ENCODE results near the gene GFY.

Gene GFY

DNA sequence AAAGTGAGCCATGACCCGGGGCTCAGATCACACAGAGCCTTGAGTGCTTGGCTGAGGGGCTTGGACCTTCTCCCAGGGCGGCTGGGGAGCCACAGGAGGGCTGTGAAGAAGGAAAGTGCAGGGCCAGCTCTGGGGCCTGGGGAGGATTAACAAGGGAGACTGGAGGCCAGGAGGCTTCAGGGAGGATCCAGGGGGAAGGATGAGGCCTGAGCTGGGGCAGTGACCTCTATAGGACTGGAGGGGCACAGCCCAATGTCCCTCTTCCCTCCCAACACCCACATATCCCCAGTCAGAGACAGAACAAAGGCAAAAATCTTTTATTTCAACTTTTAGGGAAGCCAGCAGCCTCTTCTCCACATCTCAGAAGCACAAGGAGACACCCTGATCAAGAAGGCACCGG is 20.8 kb downstream of the GFY start:
- no peak overlapping the region for H3K4me3 ChIP-seq (ENCODE audit: low read depth, low read length)
- TF ChIP-seq, protein P1, sequence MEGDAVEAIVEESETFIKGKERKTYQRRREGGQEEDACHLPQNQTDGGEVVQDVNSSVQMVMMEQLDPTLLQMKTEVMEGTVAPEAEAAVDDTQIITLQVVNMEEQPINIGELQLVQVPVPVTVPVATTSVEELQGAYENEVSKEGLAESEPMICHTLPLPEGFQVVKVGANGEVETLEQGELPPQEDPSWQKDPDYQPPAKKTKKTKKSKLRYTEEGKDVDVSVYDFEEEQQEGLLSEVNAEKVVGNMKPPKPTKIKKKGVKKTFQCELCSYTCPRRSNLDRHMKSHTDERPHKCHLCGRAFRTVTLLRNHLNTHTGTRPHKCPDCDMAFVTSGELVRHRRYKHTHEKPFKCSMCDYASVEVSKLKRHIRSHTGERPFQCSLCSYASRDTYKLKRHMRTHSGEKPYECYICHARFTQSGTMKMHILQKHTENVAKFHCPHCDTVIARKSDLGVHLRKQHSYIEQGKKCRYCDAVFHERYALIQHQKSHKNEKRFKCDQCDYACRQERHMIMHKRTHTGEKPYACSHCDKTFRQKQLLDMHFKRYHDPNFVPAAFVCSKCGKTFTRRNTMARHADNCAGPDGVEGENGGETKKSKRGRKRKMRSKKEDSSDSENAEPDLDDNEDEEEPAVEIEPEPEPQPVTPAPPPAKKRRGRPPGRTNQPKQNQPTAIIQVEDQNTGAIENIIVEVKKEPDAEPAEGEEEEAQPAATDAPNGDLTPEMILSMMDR (IDR thresholded peaks at IDR 0.05; ENCODE audit: insufficient read depth, low read depth, low read length, missing control alignments) = no peak
- DNase-seq (ENCODE audit: low read depth) = no peak

DNA sequence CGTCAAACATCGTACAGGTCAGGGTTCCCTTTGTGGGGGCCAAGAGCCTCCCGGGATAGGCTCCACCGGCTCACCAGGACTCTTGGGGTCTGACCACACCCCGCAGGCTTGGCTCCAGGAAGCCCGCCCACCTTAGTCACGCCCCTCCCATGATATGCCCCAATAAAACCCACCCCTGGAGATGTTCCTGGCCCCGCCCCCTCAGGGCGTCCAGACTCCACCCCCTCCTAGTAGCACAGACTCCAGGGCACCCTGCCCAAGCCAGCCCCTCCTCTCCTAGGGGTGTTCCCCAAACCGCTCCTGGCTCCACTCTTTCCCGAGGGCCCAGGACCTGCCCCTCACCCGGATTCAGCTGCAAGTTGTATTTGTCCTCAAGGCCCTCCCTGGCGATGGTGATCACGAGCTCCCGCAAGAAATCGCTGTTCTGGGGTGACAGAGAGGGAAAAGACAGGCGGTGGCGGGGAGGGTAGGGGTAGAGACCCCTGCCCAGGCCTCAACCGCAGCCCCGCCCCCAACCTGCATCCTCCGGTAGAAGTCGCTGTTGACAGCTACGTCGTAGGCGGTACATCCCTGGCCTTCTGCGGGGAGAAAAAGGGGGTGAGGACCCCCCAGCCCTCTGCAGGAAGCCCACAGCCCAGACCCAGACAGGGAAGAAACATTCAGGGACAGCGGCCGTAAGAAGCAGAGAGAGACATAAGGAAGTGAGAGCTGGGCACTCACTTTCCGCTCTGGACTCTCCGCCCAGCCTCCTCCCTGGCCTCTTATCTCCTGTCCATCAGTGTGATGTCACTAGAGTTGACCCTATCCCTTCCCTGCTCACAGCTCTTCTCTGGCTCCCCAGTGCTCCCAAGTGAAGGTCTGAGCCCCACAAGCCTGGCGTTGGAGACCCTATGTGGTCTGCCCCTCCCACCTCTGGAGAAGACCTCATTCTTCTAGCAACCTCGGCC is 22.6 kb downstream of the GFY start:
- TF ChIP-seq, protein P1 (IDR thresholded peaks at IDR 0.05; ENCODE audit: insufficient read depth, low read depth, low read length, missing control alignments) = no peak
- H3K4me3 ChIP-seq (ENCODE audit: low read depth, low read length) = no peak overlapping the region
- DNase-seq (ENCODE audit: low read depth) = peak; percentile 57

DNA sequence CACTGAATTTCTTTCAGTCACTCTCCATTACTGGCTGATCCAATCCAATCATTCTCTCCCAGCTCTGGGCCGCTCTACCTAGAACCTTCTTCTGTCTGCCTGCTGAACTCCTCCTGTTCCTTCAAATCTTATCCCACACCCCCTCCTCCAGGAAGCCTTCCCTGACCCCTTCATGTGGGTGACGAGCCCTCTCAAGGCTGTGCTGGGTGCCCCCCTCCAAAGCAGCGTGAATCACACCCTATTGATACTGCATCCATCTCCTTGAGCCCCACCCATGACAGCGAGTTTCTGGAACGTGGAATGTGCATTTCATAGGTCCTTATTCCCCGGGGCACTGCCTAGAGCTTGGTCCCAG is 23.2 kb downstream of the GFY start:
- no peak for DNase-seq (ENCODE audit: low read depth)
- H3K4me3 ChIP-seq (ENCODE audit: low read depth, low read length) = no peak overlapping the region
- TF ChIP-seq, protein P1 (IDR thresholded peaks at IDR 0.05; ENCODE audit: insufficient read depth, low read depth, low read length, missing control alignments) = no peak

DNA sequence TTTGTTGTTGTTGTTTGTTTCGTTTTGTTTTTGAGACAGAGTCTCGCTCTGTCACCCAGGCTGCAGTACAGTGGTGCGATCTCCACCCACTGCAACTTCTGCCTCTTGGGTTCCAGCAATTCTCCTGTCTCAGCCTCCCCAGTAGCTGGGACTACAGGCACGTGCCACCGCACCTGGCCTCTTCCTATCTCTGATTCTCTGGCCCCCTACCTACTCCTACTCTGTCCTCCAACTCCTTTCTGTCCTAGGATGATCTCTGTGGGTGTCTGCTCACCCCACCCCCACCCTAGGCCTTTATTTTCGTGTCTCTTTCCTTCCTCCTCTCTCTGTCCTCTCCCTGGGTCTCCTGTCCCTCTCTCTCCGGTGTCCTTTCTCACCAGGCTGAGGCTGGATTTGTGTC is 25.2 kb downstream of the GFY start:
- peak overlapping the region; percentile 69 for H3K4me3 ChIP-seq (ENCODE audit: low read depth, low read length)
- DNase-seq (ENCODE audit: low read depth) = no peak
- TF ChIP-seq, protein P1 (IDR thresholded peaks at IDR 0.05; ENCODE audit: insufficient read depth, low read depth, low read length, missing control alignments) = no peak

DNA sequence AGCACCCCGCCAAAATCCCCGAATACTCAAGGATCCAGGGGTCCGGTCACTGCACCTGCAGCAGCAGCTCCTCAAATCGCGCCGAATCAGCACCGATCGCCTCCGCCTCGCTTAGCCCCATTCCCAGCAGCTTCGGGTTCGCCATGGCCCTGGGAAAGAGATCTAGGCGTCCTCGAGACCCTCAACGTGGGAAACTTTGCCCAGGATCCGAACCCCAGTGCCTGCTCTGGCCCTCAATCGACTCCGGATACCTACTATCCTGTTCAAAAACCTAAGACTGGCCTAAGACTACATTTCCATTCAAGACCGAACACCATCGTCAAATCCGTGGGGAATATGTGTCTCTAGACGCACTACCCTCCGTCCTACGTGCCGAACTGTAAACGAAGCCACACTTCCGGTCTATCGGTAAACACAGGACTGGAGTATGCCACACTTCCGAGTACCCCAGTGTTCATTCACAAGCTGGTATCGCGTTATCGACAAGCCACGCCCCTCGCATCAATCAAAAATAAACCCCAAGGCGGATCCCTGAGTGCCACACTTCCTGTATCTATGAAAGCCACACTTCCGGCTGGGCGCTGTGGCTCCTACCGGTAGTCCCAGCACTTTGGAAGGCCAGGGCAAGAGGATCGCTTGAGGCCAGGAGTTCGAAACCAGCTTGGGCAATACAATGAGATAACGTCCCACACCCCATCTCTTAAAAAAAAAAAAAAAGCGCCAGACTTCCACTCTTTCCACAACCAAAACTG is 26.4 kb downstream of the GFY start, which contains the start of gene PIH1D1:
PIH1D1 (minus strand) TSS at position 385 of the 752 bp plus-strand sequence; CDS start at position 145, 240 bp downstream.
- TF ChIP-seq, protein P1 (IDR thresholded peaks at IDR 0.05; ENCODE audit: insufficient read depth, low read depth, low read length, missing control alignments) = no peak
- peak; percentile 99 for DNase-seq (ENCODE audit: low read depth)
- H3K4me3 ChIP-seq (ENCODE audit: low read depth, low read length) = peak within 1 kb of the TSS; percentile 94

DNA sequence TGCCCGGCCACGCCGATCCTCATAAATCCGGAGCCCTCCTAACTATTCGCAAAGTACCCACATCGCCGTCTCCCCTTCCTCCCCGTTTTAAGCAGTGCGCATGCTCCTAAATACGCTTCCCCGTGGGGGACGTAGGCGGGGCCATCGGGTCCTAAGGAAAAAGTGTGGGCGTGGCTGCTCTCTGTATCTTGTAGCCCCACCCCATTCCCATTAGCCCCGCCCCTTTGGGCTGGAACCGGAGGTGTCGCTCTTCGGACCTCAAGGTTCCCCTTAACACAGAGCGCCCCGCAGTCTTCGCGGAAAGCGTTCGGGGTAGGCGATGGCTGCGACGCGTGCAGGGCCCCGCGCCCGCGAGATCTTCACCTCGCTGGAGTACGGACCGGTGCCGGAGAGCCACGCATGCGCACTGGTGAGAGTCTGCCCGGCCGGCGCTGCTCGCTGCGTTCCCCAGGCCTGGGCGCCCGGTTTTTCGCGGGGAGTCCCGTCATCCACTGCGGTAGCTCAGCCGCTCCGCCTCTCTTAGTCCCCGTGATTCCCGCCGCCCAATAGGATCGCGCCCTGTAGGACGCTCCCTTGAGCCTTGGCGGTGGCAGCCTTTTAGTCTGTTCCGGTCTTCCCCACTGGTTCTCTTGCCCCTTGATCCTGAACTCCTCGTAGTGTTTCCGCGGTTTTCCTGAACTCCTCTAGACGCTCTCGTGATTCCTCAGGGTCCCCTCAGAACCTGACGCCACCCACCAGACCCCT is 28.0 kb downstream of the GFY start, which contains the start of gene ALDH16A1:
ALDH16A1 (plus strand) TSS at position 213 of the 744 bp plus-strand sequence; CDS start at position 320, 107 bp downstream.
- DNase-seq (ENCODE audit: low read depth) = peak; percentile 99
- TF ChIP-seq, protein P1 (IDR thresholded peaks at IDR 0.05; ENCODE audit: insufficient read depth, low read depth, low read length, missing control alignments) = no peak
- H3K4me3 ChIP-seq (ENCODE audit: low read depth, low read length) = peak within 1 kb of the TSS; percentile 94

Measured in GM12865 (cell line).